Gastroesophageal sphincter (tissue), 3 donors: ENCODE results near the gene DBNDD2.

Experiments used
- POLR2A ChIP-seq, 2 donors: fragments of 450-650 bp; IDR thresholded peaks; one replicate each; pipeline ENCODE4 v1.6.1; 2017; ENCODE audit warnings: antibody characterized with exemption in 2 of 2, mild to moderate bottlenecking in 2 of 2, moderate library complexity in 1 of 2
- POLR2AphosphoS5 ChIP-seq: sonication (generic); formaldehyde crosslinking; IDR thresholded peaks from one replicate; pipeline ENCODE4 v1.6.1; 2017; ENCODE audit warnings: antibody characterized with exemption
- TF ChIP-seq, protein P1 (sequence below), 4 experiments: fragments of 200-600 bp in 2 of 4; fragments of 450-650 bp in 2 of 4; sonication (generic) in 1 of 4; IDR thresholded peaks; one replicate each; pipeline ENCODE4 v1.5.1; 2017 to 2019; ENCODE audit warnings: antibody characterized with exemption in 4 of 4, mild to moderate bottlenecking in 2 of 4, moderate library complexity in 2 of 4

DNA sequence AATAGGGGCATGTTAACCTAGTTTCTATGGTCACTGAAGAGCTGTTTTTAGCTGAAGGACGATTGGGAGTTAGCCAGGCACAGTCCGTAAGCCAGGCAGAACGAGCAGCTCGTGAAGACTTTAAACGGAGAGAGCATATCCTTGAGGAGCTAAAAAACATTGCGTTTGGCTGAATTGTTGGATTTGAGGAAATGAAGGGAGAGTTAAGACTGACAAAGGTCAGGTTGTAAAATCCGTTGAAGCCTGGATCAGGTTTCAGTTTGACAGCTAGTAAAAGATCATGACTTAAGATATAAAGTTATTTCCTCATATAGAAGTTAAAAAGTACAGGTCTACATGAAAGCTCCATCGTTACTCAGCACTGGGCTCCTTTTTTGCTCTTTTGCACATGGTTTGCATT is 2.8 kb downstream of the DBNDD2 start:
- TF ChIP-seq, protein P1, sequence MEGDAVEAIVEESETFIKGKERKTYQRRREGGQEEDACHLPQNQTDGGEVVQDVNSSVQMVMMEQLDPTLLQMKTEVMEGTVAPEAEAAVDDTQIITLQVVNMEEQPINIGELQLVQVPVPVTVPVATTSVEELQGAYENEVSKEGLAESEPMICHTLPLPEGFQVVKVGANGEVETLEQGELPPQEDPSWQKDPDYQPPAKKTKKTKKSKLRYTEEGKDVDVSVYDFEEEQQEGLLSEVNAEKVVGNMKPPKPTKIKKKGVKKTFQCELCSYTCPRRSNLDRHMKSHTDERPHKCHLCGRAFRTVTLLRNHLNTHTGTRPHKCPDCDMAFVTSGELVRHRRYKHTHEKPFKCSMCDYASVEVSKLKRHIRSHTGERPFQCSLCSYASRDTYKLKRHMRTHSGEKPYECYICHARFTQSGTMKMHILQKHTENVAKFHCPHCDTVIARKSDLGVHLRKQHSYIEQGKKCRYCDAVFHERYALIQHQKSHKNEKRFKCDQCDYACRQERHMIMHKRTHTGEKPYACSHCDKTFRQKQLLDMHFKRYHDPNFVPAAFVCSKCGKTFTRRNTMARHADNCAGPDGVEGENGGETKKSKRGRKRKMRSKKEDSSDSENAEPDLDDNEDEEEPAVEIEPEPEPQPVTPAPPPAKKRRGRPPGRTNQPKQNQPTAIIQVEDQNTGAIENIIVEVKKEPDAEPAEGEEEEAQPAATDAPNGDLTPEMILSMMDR (IDR thresholded peaks at IDR 0.05) = no peak
- no peak for TF ChIP-seq POLR2A (IDR thresholded peaks at IDR 0.05)
- no peak for TF ChIP-seq POLR2AphosphoS5
